HG03354 (cell line): ENCODE measurements around the gene SYNGR3.

Source experiments
- ATAC-seq: cut with Tn5 transposase; IDR thresholded peaks from one replicate; pipeline ENCODE4 v1.9.1; 2021; ENCODE audit warnings: mild to moderate bottlenecking; ENCODE audit not compliant: unreplicated experiment, poor library complexity, severe bottlenecking

SYNGR3 gene

GRCh38 chr16:2037115-2037514 is 47.3 kb downstream of the SYNGR3 start:
- ATAC-seq, result no peak

DNA sequence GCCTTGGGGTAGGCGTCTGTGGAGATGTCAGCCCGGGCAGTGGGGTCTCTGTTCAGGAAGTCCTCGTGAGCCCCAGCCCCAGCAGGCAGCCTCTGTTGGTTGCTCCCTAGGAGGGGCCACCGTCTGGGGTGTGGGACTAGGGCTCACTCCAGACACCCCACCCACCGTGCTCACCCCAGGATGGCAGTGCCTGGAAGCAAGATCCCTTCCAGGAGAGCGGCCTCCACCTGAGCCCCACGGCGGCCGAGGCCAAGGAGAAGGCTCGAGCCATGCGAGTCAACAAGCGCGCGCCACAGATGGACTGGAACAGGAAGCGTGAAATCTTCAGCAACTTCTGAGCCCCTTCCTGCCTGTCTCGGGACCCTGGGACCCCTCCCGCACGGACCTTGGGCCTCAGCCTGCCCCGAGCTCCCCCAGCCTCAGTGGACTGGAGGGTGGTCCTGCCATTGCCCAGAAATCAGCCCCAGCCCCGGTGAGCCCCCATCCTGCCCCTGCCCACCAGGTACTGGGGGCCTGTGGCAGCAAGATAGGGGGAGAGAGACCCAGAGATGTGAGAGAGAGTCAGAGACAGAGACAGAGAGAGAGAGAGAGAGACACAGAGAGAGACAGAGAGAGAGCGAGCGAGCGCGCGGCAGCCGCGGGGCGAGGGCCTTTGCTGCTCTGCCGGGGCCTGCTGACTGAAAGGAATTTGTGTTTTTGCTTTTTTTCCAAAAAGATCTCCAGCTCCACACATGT is 48.0 kb downstream of the SYNGR3 start:
- ATAC-seq, result no peak

GRCh38 chr16:2038382-2039231 is 48.8 kb downstream of the SYNGR3 start:
- ATAC-seq, result no peak

- ATAC-seq, result no peak
These were observed 49.7 kb downstream of the SYNGR3 start for GRCh38 chr16:2039274-2040031.

DNA sequence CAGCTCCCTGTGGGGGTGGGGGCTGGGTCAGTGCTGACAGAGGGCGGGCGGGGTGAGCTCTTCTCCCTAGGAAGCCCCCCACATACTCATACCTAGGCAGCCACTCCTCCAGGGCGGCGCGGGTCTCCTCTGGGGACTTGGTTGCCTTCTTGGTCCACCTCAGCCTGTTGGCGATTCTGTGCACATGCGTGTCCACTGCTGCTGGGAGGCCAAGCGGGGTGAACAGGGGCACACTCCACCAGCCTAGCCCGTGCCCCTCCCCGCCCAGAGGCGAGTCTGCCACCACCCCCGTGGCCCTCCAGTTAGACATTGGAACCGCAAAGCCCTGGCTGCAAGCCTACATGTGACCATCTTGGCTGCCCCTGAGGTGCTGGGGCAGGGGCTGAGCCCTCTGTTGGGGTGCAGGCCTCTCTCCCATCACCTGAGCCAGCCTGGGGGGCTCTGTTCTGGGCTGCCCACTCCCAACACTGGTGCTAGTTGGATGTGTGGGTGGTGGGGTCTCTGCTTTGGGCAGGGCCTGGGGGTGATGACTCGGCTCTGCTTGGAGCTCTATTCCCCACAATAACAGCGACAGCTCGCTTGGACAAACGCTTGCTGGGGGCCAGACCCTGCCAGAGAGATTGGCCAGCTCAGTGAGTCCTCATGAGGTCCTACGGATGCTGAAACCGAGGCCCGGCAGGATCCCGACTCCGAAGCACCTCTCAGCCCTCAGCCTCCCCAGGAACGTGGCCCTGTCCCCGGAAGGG is 50.4 kb downstream of the SYNGR3 start:
- no peak for ATAC-seq

DNA sequence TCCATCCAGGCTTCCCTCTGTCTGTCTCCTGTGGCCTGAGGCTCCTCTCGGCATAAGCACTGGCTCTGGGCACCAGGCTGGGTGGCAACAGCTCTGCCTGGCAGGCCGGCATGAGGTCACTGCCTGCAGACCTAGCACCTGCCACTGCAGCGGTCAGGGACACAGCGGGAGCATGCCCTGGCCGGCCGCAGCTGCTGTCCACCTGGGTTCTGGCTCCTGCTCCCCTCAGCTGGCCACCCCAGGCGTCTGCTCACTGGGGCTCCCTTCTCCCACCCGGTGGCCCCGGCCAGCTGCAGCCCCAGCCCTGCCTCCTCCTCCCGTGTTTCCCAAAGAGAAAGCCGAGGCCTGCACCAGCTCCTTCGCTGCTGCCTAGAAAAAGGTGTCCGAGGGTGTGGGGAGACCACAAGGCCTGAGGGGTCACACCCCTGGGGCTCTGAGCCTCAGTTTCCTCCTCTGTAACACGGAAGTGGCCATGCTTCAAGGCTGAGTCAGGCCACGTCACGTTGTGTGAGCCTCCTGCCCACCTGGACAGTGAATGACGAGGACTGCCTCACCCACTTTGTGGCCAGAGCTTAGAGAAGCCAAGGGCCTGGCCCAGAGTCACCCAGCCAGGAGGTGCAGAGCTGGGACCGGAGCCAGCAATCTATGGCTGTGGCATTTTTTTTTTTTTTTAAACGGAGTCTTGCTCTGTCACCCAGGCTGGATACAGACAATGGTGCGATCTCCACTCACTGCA is 51.2 kb downstream of the SYNGR3 start:
- no peak for ATAC-seq

- ATAC-seq, result no peak
These were observed 52.6 kb downstream of the SYNGR3 start for GRCh38 chr16:2042171-2042985.

DNA sequence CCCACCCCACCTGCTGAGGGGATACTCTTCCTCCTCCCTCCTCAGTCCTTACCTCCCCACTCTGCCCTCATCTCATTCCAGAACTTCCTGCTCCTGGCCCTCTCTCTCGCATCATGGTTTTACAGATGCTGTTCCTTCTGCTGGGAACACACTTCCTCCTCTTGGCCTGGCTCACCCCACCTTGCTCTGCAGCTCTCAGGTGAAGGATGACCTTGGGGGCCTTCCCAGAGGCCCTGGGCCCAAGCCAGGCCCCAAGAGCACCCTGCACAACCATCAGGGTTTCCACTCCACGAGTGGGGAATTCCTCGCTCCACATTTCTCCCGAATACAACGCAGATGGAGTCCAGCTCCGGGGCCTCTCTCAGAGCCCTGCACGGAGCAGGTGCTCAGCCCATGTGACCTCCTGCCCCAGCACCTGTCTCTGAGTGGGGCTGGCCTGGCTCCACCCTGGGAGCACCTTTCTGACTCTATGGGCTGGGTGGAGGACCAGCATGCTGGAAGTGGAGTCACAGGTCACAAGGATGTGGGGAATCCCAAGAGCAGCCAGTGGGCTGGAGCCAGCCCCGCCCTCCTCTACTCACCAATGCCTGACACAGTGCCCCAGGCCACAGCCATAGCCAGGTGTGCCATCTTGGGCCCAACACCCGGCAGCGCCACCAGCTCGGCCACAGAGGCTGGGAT is 53.4 kb downstream of the SYNGR3 start:
- ATAC-seq, result no peak
